DOHH2 (cell line): ENCODE measurements around the gene KIF1A.

ENCODE experiments used
- EZH2phosphoT487 ChIP-seq: fragments of 200-600 bp; sonication (generic); IDR thresholded peaks from 2 replicates; pipeline ENCODE4 v1.6.1; 2017; ENCODE audit warnings: borderline replicate concordance, mild to moderate bottlenecking, antibody characterized with exemption, low read length, moderate library complexity, mixed read lengths
- TF ChIP-seq, protein P1 (sequence below): fragments of 200-600 bp; sonication (generic); IDR thresholded peaks from one replicate; pipeline ENCODE4 v1.5.1; 2014; ENCODE audit warnings: antibody characterized with exemption, mild to moderate bottlenecking, low read depth, low read length; ENCODE audit not compliant: poor library complexity, severe bottlenecking

DNA sequence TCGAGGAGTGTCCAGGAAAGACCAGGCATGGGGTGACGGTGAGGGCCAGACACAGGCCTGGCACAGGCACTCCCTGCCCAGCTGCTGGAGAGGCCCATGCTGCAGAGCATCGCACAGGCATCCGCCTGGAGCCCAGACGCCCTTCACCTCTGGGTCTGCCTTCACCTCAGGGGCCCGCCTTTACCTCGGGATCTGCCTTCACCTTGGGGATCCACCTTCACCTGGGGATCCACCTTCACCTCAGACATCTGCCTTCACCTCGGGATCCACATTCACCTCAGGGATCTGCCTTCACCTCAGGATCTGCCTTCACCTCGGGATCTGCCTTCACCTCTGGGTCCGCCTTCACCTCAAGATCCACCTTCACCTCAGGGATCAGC is 7.7 kb downstream of the KIF1A start:
- TF ChIP-seq, protein P1, sequence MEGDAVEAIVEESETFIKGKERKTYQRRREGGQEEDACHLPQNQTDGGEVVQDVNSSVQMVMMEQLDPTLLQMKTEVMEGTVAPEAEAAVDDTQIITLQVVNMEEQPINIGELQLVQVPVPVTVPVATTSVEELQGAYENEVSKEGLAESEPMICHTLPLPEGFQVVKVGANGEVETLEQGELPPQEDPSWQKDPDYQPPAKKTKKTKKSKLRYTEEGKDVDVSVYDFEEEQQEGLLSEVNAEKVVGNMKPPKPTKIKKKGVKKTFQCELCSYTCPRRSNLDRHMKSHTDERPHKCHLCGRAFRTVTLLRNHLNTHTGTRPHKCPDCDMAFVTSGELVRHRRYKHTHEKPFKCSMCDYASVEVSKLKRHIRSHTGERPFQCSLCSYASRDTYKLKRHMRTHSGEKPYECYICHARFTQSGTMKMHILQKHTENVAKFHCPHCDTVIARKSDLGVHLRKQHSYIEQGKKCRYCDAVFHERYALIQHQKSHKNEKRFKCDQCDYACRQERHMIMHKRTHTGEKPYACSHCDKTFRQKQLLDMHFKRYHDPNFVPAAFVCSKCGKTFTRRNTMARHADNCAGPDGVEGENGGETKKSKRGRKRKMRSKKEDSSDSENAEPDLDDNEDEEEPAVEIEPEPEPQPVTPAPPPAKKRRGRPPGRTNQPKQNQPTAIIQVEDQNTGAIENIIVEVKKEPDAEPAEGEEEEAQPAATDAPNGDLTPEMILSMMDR: no peak
- no peak for TF ChIP-seq EZH2phosphoT487
